SU-DHL-6 (cell line): ENCODE measurements around the gene FLRT3.

Source experiments
- H2AFZ ChIP-seq: fragments of 200-600 bp; sonication (generic); 2 replicates; pipeline ENCODE4 v1.6.1; 2014; ENCODE audit warnings: low read depth, mild to moderate bottlenecking, moderate library complexity, mixed read lengths, antibody characterized with exemption, low read length; ENCODE audit not compliant: severe bottlenecking
- H3F3A ChIP-seq: fragments of 200-600 bp; shearing (Covaris generic); 2 replicates; pipeline ENCODE4 v1.6.0; 2016; ENCODE audit warnings: antibody characterized with exemption, mild to moderate bottlenecking; ENCODE audit not compliant: insufficient read depth
- H3K27ac ChIP-seq: fragments of 200-600 bp; sonication (generic); 2 replicates; pipeline ENCODE4 v1.5.1; 2016; ENCODE audit warnings: low read depth, mild to moderate bottlenecking, low read length, moderate library complexity, mixed read lengths
- H3K27me3 ChIP-seq: fragments of 200-600 bp; sonication (generic), shearing (Covaris generic); 2 replicates; pipeline ENCODE4 v1.6.0; 2014; ENCODE audit warnings: mild to moderate bottlenecking, low read length
- H3K36me3 ChIP-seq: fragments of 200-600 bp; sonication (generic); 2 replicates; pipeline ENCODE4 v1.6.1; 2014; ENCODE audit warnings: mild to moderate bottlenecking, low read length, mixed read lengths
- H3K4me2 ChIP-seq: fragments of 300-600, 200-600 bp; shearing (Covaris generic), sonication (generic); 2 replicates; pipeline ENCODE4 v1.6.0; 2014; ENCODE audit warnings: low read length, low read depth, mild to moderate bottlenecking; ENCODE audit not compliant: poor library complexity, severe bottlenecking
- H3K4me3 ChIP-seq: fragments of 200-600 bp; sonication (generic); 2 replicates; pipeline ENCODE4 v1.5.1; 2014; ENCODE audit warnings: antibody characterized with exemption, low read length, mild to moderate bottlenecking, mixed read lengths; ENCODE audit not compliant: insufficient read depth, poor library complexity, severe bottlenecking
- H3K79me2 ChIP-seq: fragments of 200-600 bp; sonication (generic); 2 replicates; pipeline ENCODE4 v1.6.1; 2014; ENCODE audit warnings: mild to moderate bottlenecking, low read length, moderate library complexity; ENCODE audit not compliant: insufficient read depth
- H3K9ac ChIP-seq: fragments of 200-600 bp; sonication (generic); 2 replicates; pipeline ENCODE4 v1.7.0; 2014; ENCODE audit warnings: mild to moderate bottlenecking, low read length
- H3K9me2 ChIP-seq: fragments of 200-600 bp; sonication (generic); replicated peaks from 2 replicates; pipeline ENCODE4 v1.6.1; 2014; ENCODE audit warnings: low read length; ENCODE audit not compliant: insufficient read depth
- H3K9me3 ChIP-seq: fragments of 200-600 bp; sonication (generic); 2 replicates; pipeline ENCODE4 v1.6.1; 2014; ENCODE audit warnings: low read length, mixed read lengths; ENCODE audit not compliant: insufficient read depth
- H4K20me1 ChIP-seq: fragments of 200-600 bp; sonication (generic); 2 replicates; pipeline ENCODE4 v1.6.1; 2014; ENCODE audit warnings: low read depth, mild to moderate bottlenecking, antibody characterized with exemption, low read length, moderate library complexity, mixed read lengths
- EZH2phosphoT487 ChIP-seq: fragments of 200-600 bp; sonication (generic), shearing (Covaris generic); conservative IDR thresholded peaks from 2 replicates; pipeline ENCODE4 v1.6.1; 2018; ENCODE audit warnings: mild to moderate bottlenecking, antibody characterized with exemption, low read length, moderate library complexity, mixed read lengths
- TF ChIP-seq, protein P1 (sequence below): fragments of 200-600 bp; sonication (generic); IDR thresholded peaks from one replicate; pipeline ENCODE4 v1.5.1; 2017; ENCODE audit warnings: antibody characterized with exemption, mild to moderate bottlenecking, low read length, moderate library complexity; ENCODE audit not compliant: insufficient read depth, poor library complexity, severe bottlenecking

Gene FLRT3

DNA sequence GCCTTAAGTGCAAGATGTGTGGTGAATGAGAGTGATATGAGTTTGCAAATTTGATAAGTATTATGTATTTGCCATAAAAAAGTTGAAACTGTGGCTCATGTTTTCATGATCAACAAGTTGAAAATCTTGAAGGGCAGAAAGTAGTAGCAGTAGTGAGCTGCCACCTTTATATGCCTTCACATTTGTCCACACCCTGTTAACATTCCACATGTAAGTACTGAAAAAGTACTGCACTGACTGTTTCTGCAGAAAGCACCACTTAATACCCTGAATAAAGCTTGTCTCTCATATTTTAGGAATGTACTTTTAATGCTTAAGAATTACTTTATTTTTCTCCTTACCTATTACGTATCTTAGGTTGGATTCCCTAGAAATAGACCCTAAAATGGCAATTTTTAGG is 45.9 kb downstream of the FLRT3 start:
- no peaks in the 10 kb centered on the region for H3K27me3 ChIP-seq
- no peak overlapping the region for H2AFZ ChIP-seq
- H3K9me3 ChIP-seq, result no peaks in the 10 kb centered on the region
- no peaks in the 10 kb centered on the region for H4K20me1 ChIP-seq
- H3K4me2 ChIP-seq, result no peak overlapping the region
- H3K9me2 ChIP-seq, result no peaks in the 10 kb centered on the region; the same call in 1 of the 2 replicates
- H3K36me3 ChIP-seq, result no peaks in the 10 kb centered on the region
- no peak overlapping the region for H3K4me3 ChIP-seq
- no peak overlapping the region for H3K27ac ChIP-seq
- TF ChIP-seq EZH2phosphoT487, result no peak
- TF ChIP-seq, protein P1, sequence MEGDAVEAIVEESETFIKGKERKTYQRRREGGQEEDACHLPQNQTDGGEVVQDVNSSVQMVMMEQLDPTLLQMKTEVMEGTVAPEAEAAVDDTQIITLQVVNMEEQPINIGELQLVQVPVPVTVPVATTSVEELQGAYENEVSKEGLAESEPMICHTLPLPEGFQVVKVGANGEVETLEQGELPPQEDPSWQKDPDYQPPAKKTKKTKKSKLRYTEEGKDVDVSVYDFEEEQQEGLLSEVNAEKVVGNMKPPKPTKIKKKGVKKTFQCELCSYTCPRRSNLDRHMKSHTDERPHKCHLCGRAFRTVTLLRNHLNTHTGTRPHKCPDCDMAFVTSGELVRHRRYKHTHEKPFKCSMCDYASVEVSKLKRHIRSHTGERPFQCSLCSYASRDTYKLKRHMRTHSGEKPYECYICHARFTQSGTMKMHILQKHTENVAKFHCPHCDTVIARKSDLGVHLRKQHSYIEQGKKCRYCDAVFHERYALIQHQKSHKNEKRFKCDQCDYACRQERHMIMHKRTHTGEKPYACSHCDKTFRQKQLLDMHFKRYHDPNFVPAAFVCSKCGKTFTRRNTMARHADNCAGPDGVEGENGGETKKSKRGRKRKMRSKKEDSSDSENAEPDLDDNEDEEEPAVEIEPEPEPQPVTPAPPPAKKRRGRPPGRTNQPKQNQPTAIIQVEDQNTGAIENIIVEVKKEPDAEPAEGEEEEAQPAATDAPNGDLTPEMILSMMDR, result no peak
- no peak overlapping the region for H3K9ac ChIP-seq
- no peaks in the 10 kb centered on the region for H3F3A ChIP-seq
- no peaks in the 10 kb centered on the region for H3K79me2 ChIP-seq

- Histone ChIP-seq H3F3A (no peaks in the 10 kb centered on the region), H3K36me3 (no peaks in the 10 kb centered on the region), H3K9me2 (no peaks in the 10 kb centered on the region; the same call in 1 of the 2 replicates), H3K9ac (no peak overlapping the region), H3K9me3 (no peaks in the 10 kb centered on the region), H3K79me2 (no peaks in the 10 kb centered on the region), H3K4me2 (no peak overlapping the region), H3K27ac (no peak overlapping the region), H3K4me3 (no peak overlapping the region), H4K20me1 (no peaks in the 10 kb centered on the region), H3K27me3 (no peaks in the 10 kb centered on the region), H2AFZ (no peak overlapping the region)
- TF ChIP-seq EZH2phosphoT487, result no peak
- TF ChIP-seq, protein P1, result no peak
Observed at GRCh38 chr20:14288341-14289330, 48.8 kb downstream of the FLRT3 start.

- H3K9me2 ChIP-seq, result no peaks in the 10 kb centered on the region; the same call in 1 of the 2 replicates
- H3K27me3 ChIP-seq, result no peaks in the 10 kb centered on the region
- TF ChIP-seq EZH2phosphoT487, result no peak
- TF ChIP-seq, protein P1, result no peak
- H3K27ac ChIP-seq, result no peak overlapping the region
- no peaks in the 10 kb centered on the region for H3K36me3 ChIP-seq
- no peaks in the 10 kb centered on the region for H4K20me1 ChIP-seq
- no peaks in the 10 kb centered on the region for H3K79me2 ChIP-seq
- no peak overlapping the region for H3K9ac ChIP-seq
- no peak overlapping the region for H2AFZ ChIP-seq
- H3K4me2 ChIP-seq, result no peak overlapping the region
- no peaks in the 10 kb centered on the region; the same call in 1 of the 2 replicates for H3K9me3 ChIP-seq
- H3F3A ChIP-seq, result no peaks in the 10 kb centered on the region
- no peak overlapping the region for H3K4me3 ChIP-seq
Observed at GRCh38 chr20:14284443-14284842, 53.0 kb downstream of the FLRT3 start.
